ENCODE results near the gene DGKK.

The DGKK gene, protein sequence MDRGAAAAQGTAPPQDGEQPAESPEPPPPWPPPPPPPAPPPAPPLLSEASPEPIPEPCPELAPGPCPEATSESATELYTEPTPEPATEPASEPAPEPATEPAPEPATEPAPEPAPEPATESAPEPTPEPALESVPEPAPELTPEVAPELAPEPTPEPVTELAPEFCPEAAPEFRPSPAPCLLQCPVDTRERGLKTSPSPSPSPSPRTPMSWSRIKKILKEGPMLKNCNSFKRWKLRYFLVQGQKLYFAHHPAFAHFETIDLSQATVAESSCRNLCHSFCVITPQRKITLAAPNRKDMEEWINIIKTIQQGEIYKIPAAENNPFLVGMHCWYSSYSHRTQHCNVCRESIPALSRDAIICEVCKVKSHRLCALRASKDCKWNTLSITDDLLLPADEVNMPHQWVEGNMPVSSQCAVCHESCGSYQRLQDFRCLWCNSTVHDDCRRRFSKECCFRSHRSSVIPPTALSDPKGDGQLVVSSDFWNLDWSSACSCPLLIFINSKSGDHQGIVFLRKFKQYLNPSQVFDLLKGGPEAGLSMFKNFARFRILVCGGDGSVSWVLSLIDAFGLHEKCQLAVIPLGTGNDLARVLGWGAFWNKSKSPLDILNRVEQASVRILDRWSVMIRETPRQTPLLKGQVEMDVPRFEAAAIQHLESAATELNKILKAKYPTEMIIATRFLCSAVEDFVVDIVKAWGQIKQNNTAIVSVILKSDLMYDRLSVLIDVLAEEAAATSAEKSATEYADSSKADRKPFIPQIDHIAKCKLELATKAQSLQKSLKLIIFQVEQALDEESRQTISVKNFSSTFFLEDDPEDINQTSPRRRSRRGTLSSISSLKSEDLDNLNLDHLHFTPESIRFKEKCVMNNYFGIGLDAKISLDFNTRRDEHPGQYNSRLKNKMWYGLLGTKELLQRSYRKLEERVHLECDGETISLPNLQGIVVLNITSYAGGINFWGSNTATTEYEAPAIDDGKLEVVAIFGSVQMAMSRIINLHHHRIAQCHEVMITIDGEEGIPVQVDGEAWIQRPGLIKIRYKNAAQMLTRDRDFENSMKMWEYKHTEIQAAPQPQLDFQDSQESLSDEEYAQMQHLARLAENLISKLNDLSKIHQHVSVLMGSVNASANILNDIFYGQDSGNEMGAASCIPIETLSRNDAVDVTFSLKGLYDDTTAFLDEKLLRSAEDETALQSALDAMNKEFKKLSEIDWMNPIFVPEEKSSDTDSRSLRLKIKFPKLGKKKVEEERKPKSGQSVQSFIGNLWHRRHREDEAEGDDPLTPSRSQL

DNA sequence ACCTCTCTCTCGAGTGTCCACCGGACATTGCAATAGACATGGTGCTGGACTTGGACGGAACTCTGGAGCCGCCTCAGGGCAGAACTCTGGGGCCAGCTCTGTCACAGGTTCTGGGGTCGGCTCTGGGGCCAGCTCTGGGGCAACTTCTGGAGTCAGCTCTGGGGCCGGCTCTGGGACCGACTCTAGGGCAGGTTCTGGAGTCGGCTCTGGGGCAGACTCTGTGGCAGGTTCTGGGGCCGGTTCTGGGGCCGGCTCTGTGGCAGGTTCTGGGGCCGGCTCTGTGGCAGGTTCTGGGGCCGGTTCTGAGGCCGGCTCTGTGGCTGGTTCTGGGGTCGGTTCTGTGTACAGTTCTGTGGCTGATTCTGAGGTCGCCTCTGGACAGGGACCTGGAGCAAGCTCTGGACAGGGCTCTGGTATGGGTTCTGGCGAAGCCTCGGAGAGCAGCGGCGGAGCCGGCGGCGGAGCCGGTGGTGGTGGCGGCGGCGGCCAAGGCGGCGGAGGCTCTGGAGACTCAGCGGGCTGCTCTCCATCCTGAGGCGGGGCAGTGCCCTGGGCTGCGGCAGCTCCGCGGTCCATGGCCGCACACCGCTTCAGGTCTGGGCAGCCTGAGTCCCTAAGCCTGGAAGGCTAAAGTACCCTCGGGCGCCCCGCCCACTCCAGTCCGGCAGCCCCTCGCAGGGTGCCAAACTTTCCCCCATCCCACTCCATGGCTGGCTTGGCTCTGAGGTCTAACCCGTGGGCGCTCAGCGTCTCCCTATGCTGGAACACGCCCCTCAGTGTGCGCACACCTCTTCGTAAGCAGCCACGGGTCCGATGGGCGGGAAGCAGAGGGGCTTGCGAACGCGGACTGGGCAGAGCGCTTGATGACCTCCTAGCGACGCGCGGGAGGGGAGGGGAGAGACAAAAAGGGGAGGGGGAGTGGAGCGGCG lies at the start of gene DGKK:
DGKK (minus strand) TSS at position 723 of the 929 bp plus-strand sequence; CDS start at position 576, 147 bp downstream.
- DNase-seq = no peak

DNA sequence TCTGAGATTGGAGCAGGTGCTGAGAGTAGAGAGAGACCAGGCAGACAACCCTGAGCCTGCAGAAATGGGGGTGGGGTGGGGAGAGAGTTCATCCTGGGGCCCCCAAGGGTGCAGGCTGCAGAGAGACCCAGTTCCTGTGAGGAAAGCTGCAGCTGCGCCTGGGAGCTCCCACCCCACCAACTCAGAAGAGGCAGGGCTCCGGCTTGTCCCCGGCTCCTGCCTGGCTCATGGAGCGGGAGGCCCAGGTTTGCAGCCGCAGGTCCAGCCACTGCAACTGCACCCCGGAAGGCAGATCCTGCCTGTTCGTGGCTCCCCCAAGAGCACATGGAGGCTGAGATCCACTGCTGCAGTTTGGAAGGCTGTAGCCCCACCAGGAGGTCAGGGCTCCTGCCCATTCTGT lies 44.2 kb upstream of the DGKK start:
- DNase-seq = no peak

DNA sequence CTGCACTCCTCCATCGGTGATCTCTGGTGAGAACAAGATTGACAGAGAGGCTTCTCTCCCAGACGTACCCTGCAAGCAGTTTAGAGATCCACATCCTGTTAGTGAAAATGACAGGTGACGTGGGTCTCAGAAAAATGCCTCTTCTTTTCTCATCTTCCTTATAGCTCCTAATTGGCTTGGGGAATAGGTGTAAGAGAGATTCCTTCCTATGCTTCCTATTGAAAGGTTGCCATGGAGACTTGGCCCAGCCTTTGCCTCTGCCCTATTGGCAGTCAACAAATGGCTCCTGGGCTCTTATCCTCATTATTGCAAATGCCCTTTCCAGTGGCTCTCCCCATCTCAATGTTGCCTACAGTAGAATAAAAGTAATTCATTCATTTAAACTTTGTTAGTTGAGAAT lies 26.5 kb upstream of the DGKK start:
- no peak for DNase-seq

DNA sequence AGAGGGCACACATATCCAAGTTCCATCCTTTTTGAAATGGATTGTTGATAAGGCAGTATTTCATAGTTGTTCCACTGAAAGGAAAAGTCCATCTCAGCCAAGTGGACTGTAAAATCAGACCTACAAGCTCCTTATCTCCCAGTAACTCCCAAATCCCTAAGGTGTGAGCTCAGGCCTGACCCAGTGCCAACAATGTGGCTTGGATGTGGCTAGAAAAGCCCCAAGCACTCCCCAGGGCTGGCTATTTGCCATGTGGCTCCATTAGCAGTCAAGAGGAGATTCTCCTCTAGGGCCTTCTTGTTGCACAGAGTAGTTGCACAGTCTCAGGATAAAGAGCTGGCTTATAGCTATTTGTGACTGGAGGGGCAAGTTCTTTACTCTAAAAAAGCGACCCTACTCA lies 25.0 kb upstream of the DGKK start:
- no peak for DNase-seq

DNA sequence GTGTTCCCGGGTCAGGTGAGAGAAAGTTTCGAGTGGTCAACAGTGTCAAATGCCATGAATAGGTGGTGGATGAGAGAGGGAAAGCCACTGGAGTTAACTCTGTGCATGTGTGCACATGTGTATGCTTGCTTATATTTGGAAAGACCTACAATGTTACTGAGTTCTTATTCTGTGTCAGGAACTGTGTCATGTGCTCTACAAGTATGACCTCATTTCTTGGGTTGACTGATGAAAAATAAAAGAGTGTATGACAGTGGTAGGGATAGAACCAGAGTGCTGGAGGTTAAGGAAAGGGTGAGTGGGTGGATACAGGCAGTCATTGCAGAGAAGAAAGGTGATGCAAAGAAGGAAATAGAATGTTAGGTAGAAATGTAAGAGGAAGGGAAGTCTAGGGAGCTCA lies 22.1 kb upstream of the DGKK start:
- no peak for DNase-seq

DNA sequence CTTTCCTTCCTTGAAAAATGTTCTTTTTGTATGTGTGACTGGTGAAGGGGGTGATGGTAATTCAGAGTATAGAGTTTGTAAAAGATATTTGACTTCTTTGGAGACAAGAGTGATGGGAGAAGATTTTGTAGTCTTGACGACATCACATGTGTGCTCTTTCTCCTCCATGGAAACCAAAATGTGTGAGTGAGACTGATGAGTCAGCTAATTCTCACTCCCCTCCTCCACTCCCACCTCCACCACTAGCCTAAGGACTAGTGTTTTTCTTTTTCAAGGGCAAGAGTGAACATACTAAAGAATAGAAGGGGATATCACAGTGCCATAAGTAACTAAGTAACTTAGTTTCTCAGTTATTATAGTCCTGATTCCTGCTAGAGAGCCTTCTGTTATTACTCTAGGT lies 14.0 kb upstream of the DGKK start:
- no peak for DNase-seq

DNA sequence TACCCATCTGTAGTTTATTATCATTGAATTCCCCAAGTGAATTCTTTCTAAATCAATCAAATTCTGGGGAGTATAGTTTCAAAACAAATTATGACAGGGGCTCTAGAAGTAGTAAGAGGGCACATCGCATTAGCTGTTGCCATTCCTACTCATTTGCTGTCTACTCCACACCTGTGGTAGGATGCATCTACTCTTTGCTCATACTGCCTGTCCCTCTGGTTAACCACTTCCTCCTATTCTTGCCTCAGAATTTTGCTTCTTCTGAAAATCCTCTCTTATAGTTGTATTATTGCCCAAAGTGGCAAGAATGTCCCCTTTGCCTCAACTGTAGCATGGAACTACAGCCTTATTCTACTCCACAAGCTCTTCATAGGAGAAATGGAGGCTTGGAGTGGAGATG lies 12.7 kb upstream of the DGKK start:
- DNase-seq = no peak

DNA sequence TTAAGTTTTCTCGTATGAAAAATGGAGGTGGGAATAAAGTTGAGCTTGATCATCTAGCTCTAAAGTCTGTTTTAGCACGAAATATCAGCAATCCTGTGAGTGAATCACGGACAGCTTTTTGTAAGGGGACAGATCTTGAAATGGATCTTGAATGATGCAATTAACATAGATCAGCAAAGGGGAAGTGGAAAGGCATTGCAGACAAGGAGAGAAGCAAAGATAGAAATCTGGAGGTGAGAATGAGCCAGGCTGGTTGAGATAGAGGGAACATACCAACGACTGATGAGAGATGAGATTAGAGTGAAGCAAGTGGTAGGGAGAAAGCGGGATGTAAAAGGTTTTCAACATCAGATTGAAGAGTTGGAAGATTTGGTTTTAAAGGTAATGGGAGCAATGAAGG lies 4.6 kb upstream of the DGKK start:
- no peak for DNase-seq

DNA sequence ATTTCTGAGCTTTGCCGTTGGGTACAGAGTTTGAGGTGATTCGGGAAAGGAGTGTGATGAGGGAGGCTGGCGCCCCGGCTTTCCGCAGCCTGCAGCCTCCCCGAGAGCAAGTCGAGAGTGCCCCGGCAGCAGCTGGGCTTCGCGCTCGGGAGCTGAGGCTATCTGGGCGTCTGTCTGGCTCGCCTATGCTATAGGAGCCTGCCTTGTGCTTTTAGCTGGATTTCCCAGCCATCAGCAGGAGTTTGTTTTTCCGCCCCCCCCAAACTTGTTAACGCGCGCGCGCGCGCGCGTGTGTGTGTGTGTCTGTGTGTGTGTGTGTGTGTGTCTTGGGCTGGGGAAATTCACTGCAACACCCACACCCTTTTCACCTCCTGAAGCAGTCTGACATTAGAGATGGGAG lies 765 bp upstream of the DGKK start:
- no peak for DNase-seq

DNA sequence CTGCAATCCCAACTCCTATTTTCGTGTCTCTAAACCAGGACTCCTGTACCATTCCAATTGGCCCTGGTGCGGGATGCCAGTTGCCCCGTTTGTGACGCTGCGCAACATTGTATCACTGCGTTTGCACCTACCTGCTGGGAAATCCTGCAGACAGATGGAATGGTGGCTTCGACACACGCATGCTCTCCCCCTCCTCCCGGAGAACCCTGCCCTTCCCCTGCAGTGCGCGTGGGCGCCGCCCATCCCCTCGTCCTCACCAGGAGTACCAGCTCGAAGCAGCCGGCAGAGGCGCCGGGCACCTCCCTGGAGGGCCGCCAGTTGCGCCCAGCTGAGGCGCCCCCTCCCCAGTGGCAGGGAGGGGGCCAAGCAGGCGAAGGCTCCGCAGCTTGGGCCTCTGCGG lies 1.4 kb downstream of the DGKK start:
- no peak for DNase-seq

DNA sequence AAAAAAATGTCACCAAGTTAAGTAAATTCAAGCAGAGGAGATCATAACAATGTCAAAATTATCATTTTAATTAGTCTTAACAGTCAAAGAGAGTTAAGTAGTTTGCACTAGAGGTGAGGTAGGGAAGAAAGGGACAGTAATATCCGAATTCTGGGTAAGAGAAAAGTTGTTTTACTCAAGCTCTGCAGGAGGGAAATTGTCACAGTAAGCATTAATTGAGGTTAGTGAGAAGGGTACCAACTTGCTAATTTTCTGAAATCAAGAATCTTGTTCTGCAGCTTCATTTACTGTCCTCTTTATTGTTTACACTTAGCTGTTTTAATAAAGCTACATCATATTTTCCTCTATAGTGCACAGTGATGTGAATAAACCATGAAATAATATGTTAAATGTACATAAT lies 11.0 kb downstream of the DGKK start:
- DNase-seq = no peak

DNA sequence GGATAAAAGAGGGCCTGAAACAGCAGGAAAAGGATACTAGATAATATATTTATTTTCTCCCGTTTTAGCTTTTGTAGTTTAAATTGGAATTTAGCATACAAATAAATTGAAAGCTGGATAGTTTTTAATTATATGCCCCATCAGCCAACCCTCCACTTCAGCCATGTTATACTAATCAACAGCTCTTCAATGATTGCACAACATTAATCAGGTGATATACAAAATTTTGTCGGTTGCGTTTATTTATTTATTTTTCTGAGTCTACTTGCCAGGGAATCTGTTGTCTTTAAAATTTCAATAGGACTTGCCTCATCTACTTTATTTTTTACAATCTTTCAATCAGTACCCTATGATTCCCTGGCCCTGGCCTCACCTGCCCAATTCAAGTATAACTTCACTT lies 12.1 kb downstream of the DGKK start:
- DNase-seq = no peak

DNA sequence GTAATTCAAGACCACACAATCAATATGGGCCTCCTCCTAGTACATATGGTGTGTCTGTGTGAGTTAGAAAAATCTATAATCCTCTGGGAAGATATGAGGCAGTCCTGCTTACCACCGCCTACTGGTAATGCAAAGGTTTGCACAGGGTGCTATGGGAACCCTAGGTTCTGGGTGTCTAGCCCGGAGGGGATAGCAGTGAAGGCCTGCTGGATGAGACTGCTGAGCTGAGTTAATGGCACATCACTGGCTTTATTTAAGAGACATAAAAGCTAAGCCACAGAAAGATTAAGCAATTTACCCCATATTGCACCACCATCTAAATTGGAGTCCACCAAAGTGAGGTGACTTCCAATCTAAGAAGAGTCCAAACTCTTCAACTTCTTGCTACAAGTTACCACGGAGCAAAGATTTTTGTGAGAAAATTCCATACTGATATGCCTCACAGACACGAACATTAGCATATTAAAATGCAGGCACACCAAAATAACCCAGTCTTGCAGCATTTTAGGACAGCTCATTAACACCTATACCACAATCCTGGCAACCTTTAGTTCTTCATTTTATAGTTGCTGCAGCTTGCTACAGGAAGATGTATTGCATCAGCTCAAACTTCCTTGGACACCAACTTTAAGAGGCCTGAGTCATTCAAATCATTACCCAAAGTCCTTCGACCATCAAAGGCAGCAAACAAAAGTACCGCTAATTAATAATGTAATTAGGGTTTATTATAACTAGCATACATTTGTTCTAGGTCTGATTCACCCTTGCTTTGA lies 13.7 kb downstream of the DGKK start:
- DNase-seq = no peak

DNA sequence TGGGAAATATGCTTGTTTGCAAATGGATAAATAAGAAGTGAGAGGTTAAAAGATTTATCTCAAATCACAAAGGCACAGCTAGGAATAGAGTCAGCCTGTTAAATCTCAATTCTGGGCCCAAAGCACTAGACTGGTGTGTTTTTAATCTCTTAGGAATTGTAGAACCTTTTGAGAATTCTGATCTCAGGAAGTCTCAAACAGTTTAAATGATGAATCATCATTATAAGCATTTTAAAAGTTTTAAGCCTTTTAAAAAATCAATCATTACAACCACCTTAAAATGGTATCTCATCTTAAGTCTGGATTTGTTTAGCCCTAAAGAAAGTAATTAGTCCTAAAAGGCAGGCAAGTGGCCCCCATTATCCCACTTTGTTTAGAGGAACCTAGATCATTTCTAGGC lies 17.8 kb downstream of the DGKK start:
- no peak for DNase-seq

DNA sequence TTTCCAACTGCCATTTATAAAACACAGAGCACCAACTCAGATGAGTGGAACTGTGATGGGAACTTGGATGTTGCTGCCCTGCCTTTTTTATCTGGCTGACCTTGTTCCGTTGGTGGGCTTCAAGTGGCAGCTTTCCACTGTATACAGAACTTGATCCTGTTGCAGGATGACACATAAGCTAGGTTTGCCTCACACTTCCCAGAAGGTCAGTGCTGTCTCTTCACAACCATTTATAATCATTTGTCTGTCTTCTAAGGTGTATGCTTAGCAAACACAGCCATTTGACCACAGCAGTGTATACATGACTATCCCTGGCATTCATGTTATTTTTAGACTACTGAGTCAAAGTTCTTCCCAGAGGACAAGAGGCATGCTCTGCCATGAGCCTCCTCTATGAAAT lies 20.3 kb downstream of the DGKK start:
- DNase-seq = no peak

DNA sequence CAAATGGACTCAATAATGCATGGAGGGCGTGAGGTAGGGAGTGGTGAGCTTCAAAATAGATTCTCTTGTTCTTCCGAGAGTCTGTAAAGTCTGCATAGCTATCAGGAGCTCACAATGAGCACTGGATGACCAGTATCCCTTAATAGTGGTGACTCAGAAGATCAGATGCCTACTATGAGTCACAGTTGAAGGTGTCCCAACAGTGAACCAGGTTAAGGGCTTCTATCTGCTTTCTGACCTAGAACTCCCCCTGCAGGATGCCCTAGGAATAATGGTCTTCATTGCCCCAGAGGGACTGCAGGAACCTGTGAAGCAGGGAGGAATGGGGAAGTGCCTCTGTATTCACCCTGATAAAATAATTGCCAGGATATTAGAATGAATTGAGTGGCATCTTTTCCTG lies 22.1 kb downstream of the DGKK start:
- no peak for DNase-seq

DNA sequence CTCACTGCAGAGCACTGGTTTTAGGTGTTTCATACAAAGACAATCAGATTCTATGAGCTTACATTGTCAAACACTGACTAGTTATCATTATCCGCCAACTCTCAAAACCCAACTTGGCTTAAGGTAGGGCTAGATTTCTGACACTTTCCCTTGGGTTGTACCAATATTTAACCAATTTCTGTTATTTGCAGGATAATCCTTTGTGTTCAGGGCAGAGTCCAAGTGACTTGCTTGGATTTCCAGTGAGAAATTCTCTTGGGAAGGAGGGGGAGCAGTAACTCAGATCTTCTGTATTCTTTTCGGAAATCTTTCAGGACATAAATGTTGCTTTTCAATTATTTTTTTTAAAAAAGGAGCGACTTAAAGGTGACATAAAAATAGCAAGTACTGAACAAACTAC lies 23.1 kb downstream of the DGKK start:
- no peak for DNase-seq

DNA sequence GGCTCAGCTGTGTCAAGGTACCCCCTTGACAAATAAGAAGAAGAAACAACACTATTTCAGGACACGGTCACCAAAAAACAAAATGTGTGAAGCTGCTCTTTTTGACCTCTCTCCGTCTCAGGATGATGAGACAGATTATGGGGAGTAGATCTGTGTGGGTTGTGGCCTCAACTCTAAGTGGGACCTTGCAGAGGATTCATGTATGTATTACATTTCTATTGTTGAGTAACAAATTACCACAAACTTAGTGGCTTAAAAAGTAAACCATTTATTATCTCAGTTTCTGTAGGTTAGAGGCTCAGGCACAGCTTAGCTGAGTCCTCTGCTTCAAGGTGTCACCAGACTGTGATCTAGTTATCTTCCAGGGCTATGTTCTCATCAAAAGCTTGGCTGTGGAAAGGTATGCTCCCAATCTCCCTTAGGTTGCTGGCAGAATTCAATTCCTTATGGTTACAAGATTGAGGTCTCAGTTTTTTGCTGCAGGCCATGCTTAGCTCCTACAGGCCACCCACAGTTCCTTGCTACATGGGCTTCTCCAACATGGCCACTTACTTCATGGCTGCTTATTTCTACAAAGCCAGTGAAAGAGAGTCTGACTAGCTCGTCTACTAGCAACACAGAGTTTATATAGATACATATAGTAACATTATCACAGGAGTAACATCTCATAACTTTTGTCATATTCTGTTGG lies 28.1 kb downstream of the DGKK start:
- no peak for DNase-seq

DNA sequence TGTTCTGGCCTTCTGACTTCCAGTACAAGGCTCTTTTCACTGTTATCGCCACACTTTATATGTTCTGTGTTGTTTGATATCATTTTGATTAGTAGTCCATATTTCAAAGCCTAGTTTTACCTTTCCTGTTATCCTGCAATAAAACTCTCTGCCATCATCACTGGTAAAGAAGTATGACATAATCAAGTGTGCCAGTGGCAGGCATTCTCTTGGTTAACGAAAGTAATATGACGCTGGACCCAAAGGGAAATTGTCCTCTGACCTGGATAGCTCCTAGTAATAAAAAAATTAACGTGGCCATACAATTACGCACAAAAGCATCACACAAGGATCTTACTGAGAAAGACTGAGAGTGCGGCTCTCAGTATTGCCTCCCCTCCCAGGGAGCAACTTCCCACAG lies 33.8 kb downstream of the DGKK start:
- DNase-seq = no peak

DNA sequence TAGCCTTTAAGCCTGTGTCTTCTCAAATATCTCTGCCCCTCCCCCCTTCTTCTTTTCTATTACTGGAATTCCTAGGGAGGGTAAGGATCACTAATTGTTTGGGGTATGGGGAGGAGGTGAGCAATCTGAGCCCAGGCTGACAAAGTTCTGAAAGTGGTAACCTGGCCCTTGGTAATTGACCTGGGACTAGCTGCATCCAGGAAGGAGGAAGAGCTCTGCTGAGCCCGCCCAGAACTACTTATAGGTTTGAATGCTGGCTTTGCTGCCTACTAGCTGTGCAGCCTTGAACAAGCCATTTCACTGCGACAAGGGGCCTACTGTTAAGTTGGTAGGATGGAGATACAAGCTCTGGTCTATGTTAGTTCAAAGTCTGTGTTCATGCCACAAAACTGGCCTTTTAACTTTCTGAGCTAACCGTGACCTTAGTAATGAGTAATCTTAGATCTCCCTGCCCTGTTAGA lies 37.8 kb downstream of the DGKK start:
- no peak for DNase-seq

DNA sequence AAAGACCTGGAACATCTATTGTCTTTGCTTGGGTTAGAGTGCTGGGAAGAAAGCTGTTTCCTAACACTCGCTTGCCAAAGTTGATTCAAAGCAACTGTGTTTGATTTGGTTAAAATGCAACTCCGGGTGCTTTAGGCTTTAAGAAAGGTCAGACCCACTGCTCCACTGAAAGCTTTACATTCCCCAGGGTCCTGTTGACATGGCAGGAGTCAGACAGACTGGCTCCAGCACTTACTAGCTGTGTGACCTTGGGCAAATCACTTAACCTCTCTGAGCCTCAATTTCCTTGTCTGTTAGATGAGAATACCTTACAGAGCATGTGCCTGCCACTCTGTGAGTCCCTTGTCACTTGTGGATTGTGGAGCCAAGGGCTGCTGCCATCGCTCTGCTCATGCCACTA lies 39.0 kb downstream of the DGKK start:
- no peak for DNase-seq

Data from stimulated activated CD4-positive, alpha-beta T cell treated with anti-CD3 and anti-CD28 coated beads, Interleukin-2, amount 100 ng/mL, for 24 hours (primary cell).